Liver (tissue), 3 donors: ENCODE measurements around the gene RNF39.

Experiments used
- FOXA1 ChIP-seq: IDR thresholded peaks from 2 replicates; pipeline ENCODE4 v1.6.1; 2016; ENCODE audit warnings: antibody characterized with exemption
- HNF4A ChIP-seq, 2 donors: conservative IDR thresholded peaks; 2 replicates each; pipeline ENCODE4 v1.6.1; 2016; ENCODE audit warnings: antibody characterized with exemption in 2 of 2, mild to moderate bottlenecking in 2 of 2
- JUND ChIP-seq, 2 donors: IDR thresholded peaks; 2 replicates each; pipeline ENCODE4 v1.6.1; 2016; ENCODE audit warnings: antibody characterized with exemption in 2 of 2
- RAD21 ChIP-seq, 2 donors: IDR thresholded peaks; 2 replicates each; pipeline ENCODE4 v1.6.1; 2016; ENCODE audit warnings: antibody characterized with exemption in 2 of 2, mild to moderate bottlenecking in 2 of 2
- SP1 ChIP-seq: IDR thresholded peaks from 2 replicates; pipeline ENCODE4 v1.6.1; 2018; ENCODE audit warnings: antibody characterized with exemption, mild to moderate bottlenecking
- TAF1 ChIP-seq: conservative IDR thresholded peaks from 2 replicates; pipeline ENCODE4 v1.6.1; 2016; ENCODE audit warnings: antibody characterized with exemption, mild to moderate bottlenecking
- TF ChIP-seq, protein P1 (sequence below): fragments of 150-350 bp; IDR thresholded peaks from 2 replicates; pipeline ENCODE4 v1.5.1; 2017; ENCODE audit warnings: improper control_type of control experiment, low read depth, low read length; ENCODE audit not compliant: missing input control
- TF ChIP-seq, protein P2 (sequence below): IDR thresholded peaks from 2 replicates; pipeline ENCODE4 v1.6.1; 2016; ENCODE audit warnings: antibody characterized with exemption
- TF ChIP-seq, protein P3 (sequence below): IDR thresholded peaks from 2 replicates; pipeline ENCODE4 v1.6.1; 2016; ENCODE audit warnings: antibody characterized with exemption
- donor health status: healthy.
- donor health status: healthy.

DNA sequence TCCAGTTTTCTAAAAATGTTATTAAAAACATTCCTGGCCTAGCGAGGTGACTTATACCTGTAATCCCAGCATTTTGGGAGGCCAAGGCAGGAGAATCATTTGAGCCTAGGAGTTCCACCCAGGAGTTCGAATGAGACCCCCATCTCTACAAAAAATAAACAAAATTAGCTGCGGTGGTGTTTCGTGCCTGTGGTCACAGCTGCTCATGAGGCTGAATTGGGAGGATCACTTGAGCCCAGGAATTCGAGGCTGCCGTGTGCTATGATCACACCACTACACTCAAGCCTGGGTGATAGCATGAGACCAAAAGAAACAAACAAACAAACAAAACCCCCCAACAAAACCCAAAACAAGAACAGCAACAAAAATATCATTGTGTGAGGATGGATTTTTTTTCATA lies 34.3 kb downstream of the RNF39 start:
- TF ChIP-seq TAF1 (no peak), JUND (IDR thresholded peaks at IDR 0.05) (no peak), SP1 (no peak), RAD21 (IDR thresholded peaks at IDR 0.05) (no peak), FOXA1 (no peak), HNF4A (conservative IDR thresholded peaks at IDR 0.05) (no peak)
- TF ChIP-seq, protein P1, sequence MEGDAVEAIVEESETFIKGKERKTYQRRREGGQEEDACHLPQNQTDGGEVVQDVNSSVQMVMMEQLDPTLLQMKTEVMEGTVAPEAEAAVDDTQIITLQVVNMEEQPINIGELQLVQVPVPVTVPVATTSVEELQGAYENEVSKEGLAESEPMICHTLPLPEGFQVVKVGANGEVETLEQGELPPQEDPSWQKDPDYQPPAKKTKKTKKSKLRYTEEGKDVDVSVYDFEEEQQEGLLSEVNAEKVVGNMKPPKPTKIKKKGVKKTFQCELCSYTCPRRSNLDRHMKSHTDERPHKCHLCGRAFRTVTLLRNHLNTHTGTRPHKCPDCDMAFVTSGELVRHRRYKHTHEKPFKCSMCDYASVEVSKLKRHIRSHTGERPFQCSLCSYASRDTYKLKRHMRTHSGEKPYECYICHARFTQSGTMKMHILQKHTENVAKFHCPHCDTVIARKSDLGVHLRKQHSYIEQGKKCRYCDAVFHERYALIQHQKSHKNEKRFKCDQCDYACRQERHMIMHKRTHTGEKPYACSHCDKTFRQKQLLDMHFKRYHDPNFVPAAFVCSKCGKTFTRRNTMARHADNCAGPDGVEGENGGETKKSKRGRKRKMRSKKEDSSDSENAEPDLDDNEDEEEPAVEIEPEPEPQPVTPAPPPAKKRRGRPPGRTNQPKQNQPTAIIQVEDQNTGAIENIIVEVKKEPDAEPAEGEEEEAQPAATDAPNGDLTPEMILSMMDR = no peak
- TF ChIP-seq, protein P2, sequence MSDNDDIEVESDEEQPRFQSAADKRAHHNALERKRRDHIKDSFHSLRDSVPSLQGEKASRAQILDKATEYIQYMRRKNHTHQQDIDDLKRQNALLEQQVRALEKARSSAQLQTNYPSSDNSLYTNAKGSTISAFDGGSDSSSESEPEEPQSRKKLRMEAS = no peak
- TF ChIP-seq, protein P3, sequence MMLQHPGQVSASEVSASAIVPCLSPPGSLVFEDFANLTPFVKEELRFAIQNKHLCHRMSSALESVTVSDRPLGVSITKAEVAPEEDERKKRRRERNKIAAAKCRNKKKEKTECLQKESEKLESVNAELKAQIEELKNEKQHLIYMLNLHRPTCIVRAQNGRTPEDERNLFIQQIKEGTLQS = no peak
